Measurements from ENCODE around the gene TANC2.

Gene TANC2

GRCh38 chr17:63015824-63016223, 49.8 kb downstream of the TANC2 start:
- DNase-seq = no peak

All from NCI-H1417 treated with DMSO at 0.1 percent for 48 hours (cell line).